K562 (cell line): ENCODE data around the gene ECI1. TPM values are rescaled to one million over a fixed set of nuclear protein-coding genes. Genes with fewer than 3 reads are reported as not detected.
"Not testable (repeated sequence)": the region's sequence is repeated elsewhere in the genome, so short reads cannot be mapped to it uniquely, and the experiment has no call there.

ENCODE experiments used
- ATAC-seq: fragments of 200-7000 bp; cut with Tn5 transposase; 3 replicates; pipeline ENCODE4 v1.9.1; 2020; ENCODE audit warnings: moderate library complexity
- BruUV-seq: library from RNA; stranded (reverse); fragments of 400-500 nt; replicated peaks from 2 replicates; lab custom pipeline; 2021; lab: Mats Ljungman, UMichigan
- CTCF ChIA-PET: fragments of 300-600 bp; formaldehyde crosslinking; extraction: SDS; loops from one replicate; lab custom pipeline; 2021; ENCODE audit warnings: low intra/inter-chr PET ratio; lab: Yijun Ruan, JAX
- POLR2A ChIA-PET: fragments of 300-600, 350-650 bp; sonication (Branson Sonifier 250); formaldehyde crosslinking; extraction: SDS; loops from one replicate; lab custom pipeline; 2021; ENCODE audit warnings: antibody characterized with exemption, inconsistent platforms; lab: Yijun Ruan, JAX
- DNase-seq, 4 experiments: peaks; one replicate each; pipeline versions ENCODE4 v3.0.0 to v3.0.0-alpha.2; 2011 to 2018; ENCODE audit warnings: low spot score in 3 of 4, mixed read lengths in 3 of 4; ENCODE audit errors: extremely low read depth in 1 of 4
- FAIRE-seq: peaks from 2 replicates; lab custom pipeline; 2011; peaks lifted over from hg19 to GRCh38; lab: Jason Lieb, UNC
- H2AFZ ChIP-seq: 2 replicates; pipeline ENCODE4 v1.6.0; 2011; ENCODE audit warnings: low read depth, low read length, control low read depth, inconsistent platforms
- H3K27ac ChIP-seq: fragments of 200-600 bp; 3 replicates; pipeline ENCODE4 v1.8.0; 2011; ENCODE audit warnings: low read depth, mild to moderate bottlenecking, control low read depth, inconsistent platforms, low read length, moderate library complexity, mixed read lengths; ENCODE audit errors: extremely low read depth
- H3K27me3 ChIP-seq, 2 experiments: fragments of 300-600 bp in 1 of 2; 2 replicates in 1 of 2; 3 replicates in 1 of 2; pipeline versions ENCODE4 v1.6.0 to v1.8.0; 2011; ENCODE audit warnings: inconsistent platforms in 2 of 2, low read length in 2 of 2, mild to moderate bottlenecking in 1 of 2, mixed read lengths in 1 of 2, moderate library complexity in 1 of 2; ENCODE audit not compliant: control insufficient read depth in 2 of 2, insufficient read depth in 2 of 2
- H3K36me3 ChIP-seq: fragments of 300-600 bp; 3 replicates; pipeline ENCODE4 v1.8.0; 2011; ENCODE audit warnings: mild to moderate bottlenecking, low read length, inconsistent platforms; ENCODE audit not compliant: control insufficient read depth, insufficient read depth
- H3K4me1 ChIP-seq, 2 experiments: fragments of 200-600 bp in 1 of 2; replicated peaks in 1 of 2; 2 replicates in 1 of 2; 3 replicates in 1 of 2; pipeline versions ENCODE4 v1.5.1 to v1.8.0; 2011; ENCODE audit warnings: inconsistent platforms in 2 of 2, low read length in 2 of 2, mild to moderate bottlenecking in 1 of 2, mixed read lengths in 1 of 2, moderate library complexity in 1 of 2; ENCODE audit not compliant: control insufficient read depth in 2 of 2, insufficient read depth in 2 of 2
- H3K4me2 ChIP-seq: 2 replicates; pipeline ENCODE4 v1.6.1; 2011; ENCODE audit warnings: low read length, control low read depth, inconsistent platforms, mixed read lengths; ENCODE audit not compliant: insufficient read depth
- H3K4me3 ChIP-seq: fragments of 200-600 bp; sonication (generic), shearing (Covaris generic); 2 replicates; pipeline ENCODE4 v1.5.1; 2016; ENCODE audit warnings: control low read depth, inconsistent platforms
- H3K79me2 ChIP-seq: fragments of 200-600 bp; 3 replicates; pipeline ENCODE4 v1.8.0; 2011; ENCODE audit warnings: low read length, inconsistent platforms; ENCODE audit not compliant: control insufficient read depth, insufficient read depth
- H3K9ac ChIP-seq, 2 experiments: 2 replicates each; pipeline versions ENCODE4 v1.6.0 to v1.6.1; 2011; ENCODE audit warnings: low read depth in 2 of 2, low read length in 2 of 2, control low read depth in 1 of 2, inconsistent platforms in 1 of 2, mild to moderate bottlenecking in 1 of 2, mixed read lengths in 1 of 2; ENCODE audit not compliant: insufficient read depth in 1 of 2
- H3K9me1 ChIP-seq: one replicate; pipeline ENCODE4 v1.6.0; 2011; ENCODE audit warnings: inconsistent platforms, mild to moderate bottlenecking, low read length, moderate library complexity; ENCODE audit not compliant: control insufficient read depth, insufficient read depth
- H3K9me3 ChIP-seq: replicated peaks from 2 replicates; pipeline ENCODE4 v1.5.1; 2011; ENCODE audit warnings: low read depth, low read length, inconsistent platforms; ENCODE audit not compliant: control insufficient read depth, insufficient read depth
- H4K20me1 ChIP-seq: replicated peaks from 2 replicates; pipeline ENCODE4 v1.6.1; 2011; ENCODE audit warnings: low read length, inconsistent platforms, mixed read lengths; ENCODE audit not compliant: control insufficient read depth, insufficient read depth
- RBFOX2 ChIP-seq: fragments of 200-400 bp; formaldehyde crosslinking; IDR thresholded peaks from 2 replicates; pipeline ENCODE4 v1.6.1; 2017; ENCODE audit warnings: low read depth, mild to moderate bottlenecking, low read length, moderate library complexity
- ZBTB17 ChIP-seq: fragments of 450-650 bp; formaldehyde crosslinking; IDR thresholded peaks from 2 replicates; pipeline ENCODE4 v1.4.0; 2020; ENCODE audit warnings: mild to moderate bottlenecking
- WGBS: fragments of 100-300 bp; shearing (Covaris generic); methylation state at CpG from one replicate; pipeline ENCODE4 v1.1.6; 2016; ENCODE audit warnings: low coverage, mixed read lengths; ENCODE audit not compliant: insufficient coverage; ENCODE audit errors: missing lambda C conversion rate; 5-methylcytosine and 5-hydroxymethylcytosine counted together
- in situ Hi-C: fragments of 300-500 bp; cut with MboI; formaldehyde crosslinking; loops from 4 replicates; pipeline ENCODE4 v1.15.0; 2018; ENCODE audit warnings: inconsistent platforms, mixed read lengths
- intact Hi-C: fragments of 100-400 bp; cut with micrococcal nuclease; formaldehyde crosslinking; loops from 2 replicates; pipeline ENCODE4 v1.14.2; 2022
- polyA plus RNA-seq, 8 experiments: library from polyadenylated mRNA; depleted of rRNA in 4 of 8; stranded (reverse) in 5 of 8; unstranded in 3 of 8; fragments of >200 nt; fragmentation: Nextera tagmentation in 2 of 8; fragmentation: Illumina TruSeq in 1 of 8; extraction: Ambion mirVana in 2 of 8; extraction: Trizol in 1 of 8; gene quantifications; 2 replicates each; pipeline versions ENCODE4 v1.2.1 to v1.2.3, GENCODE V29; 2011 to 2014; ENCODE audit warnings: inconsistent platforms in 1 of 8, missing spikeins in 1 of 8
- total RNA-seq, 7 experiments: library from RNA; depleted of rRNA in 6 of 7; stranded (reverse); fragments of >200 nt in 6 of 7; fragmentation: Illumina TruSeq in 2 of 7; extraction: Trizol in 2 of 7; gene quantifications; 2 replicates each; pipeline versions ENCODE4 v1.2.1 to v1.2.3, GENCODE V29; 2011 to 2021; ENCODE audit warnings: low replicate concordance in 1 of 7
- TF ChIP-seq, protein P1 (sequence below): fragments of 250-450 bp; sonication (Bioruptor Pico); IDR thresholded peaks from 2 replicates; pipeline ENCODE4 v1.8.0; 2022; ENCODE audit warnings: inconsistent platforms, mild to moderate bottlenecking, moderate library complexity, borderline replicate concordance

The ECI1 gene
- total and polyA plus RNA-seq, 9 of the 15 experiments (the other 6 are each of a cell fraction or from before 2014, with no cell fraction given) = 4.7 to 189 (median 54.0) TPM

DNA sequence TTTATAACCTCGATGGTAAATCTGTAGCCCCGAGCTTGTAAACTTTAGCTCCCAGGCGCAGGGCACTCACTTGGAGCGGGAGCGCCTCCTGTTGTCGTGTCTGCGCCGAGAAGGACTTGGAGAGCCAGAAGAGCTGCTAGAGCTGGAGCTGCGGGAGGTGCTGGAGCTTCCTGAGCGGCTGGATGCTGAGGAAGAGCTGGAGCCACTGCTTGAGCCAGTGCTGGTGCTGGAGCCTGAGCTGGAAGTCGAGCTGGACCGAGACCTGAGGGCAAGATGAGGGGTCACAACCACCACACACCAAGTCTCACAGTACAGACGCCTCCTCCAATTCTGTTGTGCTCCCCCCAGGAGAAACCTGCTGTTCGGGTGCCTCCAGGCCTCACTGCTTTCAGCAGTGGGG lies 11.6 kb upstream of the ECI1 start:
- H3K9ac ChIP-seq, ATAC-seq, BruUV-seq, H3K4me1 ChIP-seq, H3K4me2 ChIP-seq, H3K9me1 ChIP-seq, FAIRE-seq, H2AFZ ChIP-seq, H3K4me3 ChIP-seq, CTCF ChIA-PET, intact Hi-C loops, H3K9me3 ChIP-seq, H3K27me3 ChIP-seq, in situ Hi-C loops, DNase-seq, H3K27ac ChIP-seq: not testable (repeated sequence)
- Histone ChIP-seq H3K36me3 (peaks cover 88% of the 10 kb centered on the region), H3K79me2 (peaks cover 75% of the 10 kb centered on the region), H4K20me1 (peaks cover 27% of the 10 kb centered on the region)
- 93% methylated on average over 14 of the region's 14 CpGs for WGBS
- POLR2A ChIA-PET = interaction anchor here (1.0 to 6.0 kb wide), 7 partner anchors 9 to 108 kb away, joined by 3 to 40 read pairs (median 4); partner anchors contain the start of gene ECI1
- TF ChIP-seq RBFOX2 = 0 out of 2 replicates have a peak, but pooled peaks have one; percentile 31

DNA sequence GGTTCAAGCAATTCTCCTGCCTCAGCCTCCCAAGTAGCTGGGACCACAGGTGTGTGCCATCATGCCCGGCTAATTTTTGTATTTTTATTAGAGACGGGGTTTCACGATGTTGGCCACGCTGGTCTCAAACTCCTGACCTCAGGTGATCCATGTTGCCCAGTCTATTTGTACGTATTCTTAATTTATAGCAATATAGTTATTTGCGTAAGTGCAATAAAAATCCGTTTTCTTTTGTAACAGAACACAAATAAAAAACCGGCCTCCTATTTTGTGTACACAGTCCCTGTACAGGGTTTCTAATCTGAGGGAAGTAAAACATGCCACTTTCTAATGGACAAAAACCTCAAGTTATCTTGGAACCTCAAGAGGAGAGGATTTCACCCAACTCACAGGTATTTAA lies 8.9 kb upstream of the ECI1 start:
- Histone ChIP-seq H3K27me3 (no peaks in the 10 kb centered on the region), H3K9ac (no peak overlapping the region), H3K79me2 (peaks cover 55% of the 10 kb centered on the region), H3K9me1 (peaks cover 5% of the 10 kb centered on the region), H3K27ac (no peak overlapping the region), H4K20me1 (peaks cover 17% of the 10 kb centered on the region; the same call in 1 of the 2 replicates), H3K9me3 (no peaks in the 10 kb centered on the region), H3K4me2 (no peak overlapping the region), H3K4me3 (no peak overlapping the region), H3K4me1 (peaks cover 0 to 6% of the 10 kb centered on the region in 2 experiments; a peak in 2 of 5 replicates), H3K36me3 (peaks cover 100% of the 10 kb centered on the region), H2AFZ (no peak overlapping the region)
- TF ChIP-seq, protein P1, sequence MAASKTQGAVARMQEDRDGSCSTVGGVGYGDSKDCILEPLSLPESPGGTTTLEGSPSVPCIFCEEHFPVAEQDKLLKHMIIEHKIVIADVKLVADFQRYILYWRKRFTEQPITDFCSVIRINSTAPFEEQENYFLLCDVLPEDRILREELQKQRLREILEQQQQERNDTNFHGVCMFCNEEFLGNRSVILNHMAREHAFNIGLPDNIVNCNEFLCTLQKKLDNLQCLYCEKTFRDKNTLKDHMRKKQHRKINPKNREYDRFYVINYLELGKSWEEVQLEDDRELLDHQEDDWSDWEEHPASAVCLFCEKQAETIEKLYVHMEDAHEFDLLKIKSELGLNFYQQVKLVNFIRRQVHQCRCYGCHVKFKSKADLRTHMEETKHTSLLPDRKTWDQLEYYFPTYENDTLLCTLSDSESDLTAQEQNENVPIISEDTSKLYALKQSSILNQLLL = peak; percentile 40; the same call in 1 of the 2 replicates
- TF ChIP-seq ZBTB17 (CRISPR knock-in tag) = no peak
- no peak for FAIRE-seq
- ChIA-PET POLR2A (interaction anchor here (0.7 to 6.0 kb wide), 2 partner anchors 9 to 344 kb away, joined by 3 to 40 read pairs; partner anchors contain the start of gene ECI1), CTCF (no interaction called here)
- DNase-seq = no peak
- intact Hi-C loops (no loop called here), in situ Hi-C loops (no loop called here)
- 95% methylated on average over 8 of the region's 8 CpGs for WGBS
- no TSS peak for BruUV-seq
- no peak for ATAC-seq

DNA sequence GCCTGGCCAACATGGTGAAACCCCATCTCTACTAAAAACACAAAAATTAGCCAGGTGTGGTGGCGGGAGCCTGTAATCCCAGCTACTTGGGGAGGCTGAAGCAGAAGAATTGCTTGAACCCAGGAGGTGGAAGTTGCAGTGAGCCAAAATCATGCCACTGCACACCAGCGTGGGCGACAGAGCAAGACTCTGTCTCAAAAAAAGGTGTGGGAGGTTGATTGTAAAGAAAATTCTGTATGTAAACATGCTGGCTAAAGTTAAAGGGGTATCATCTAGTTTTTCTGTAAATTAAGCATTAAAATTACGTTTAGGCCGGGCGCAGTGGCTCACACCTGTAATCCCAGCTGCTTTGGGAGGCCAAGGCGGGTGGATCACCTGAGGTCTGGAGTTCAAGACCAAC lies 7.1 kb upstream of the ECI1 start:
- DNase-seq, H2AFZ ChIP-seq, H3K9ac ChIP-seq, CTCF ChIA-PET, H4K20me1 ChIP-seq, H3K27me3 ChIP-seq, H3K9me3 ChIP-seq, intact Hi-C loops, ATAC-seq, H3K4me1 ChIP-seq, H3K9me1 ChIP-seq, H3K4me2 ChIP-seq, FAIRE-seq, in situ Hi-C loops, BruUV-seq, H3K27ac ChIP-seq, H3K4me3 ChIP-seq: not testable (repeated sequence)
- 95% methylated on average over 7 of the region's 7 CpGs for WGBS
- Histone ChIP-seq H3K79me2 (peaks cover 38% of the 10 kb centered on the region), H3K36me3 (peaks cover 99% of the 10 kb centered on the region)
- POLR2A ChIA-PET = interaction anchor here (0.6 to 3.4 kb wide), 5 partner anchors 10 to 185 kb away, joined by 3 to 14 read pairs (median 3); partner anchors contain the start of genes RNPS1 and TRAF7
